ENCODE data around the gene CHCHD4. TPM values are rescaled to one million over a fixed set of nuclear protein-coding genes. Genes with fewer than 3 reads are reported as not detected.

The CHCHD4 gene
- total and polyA plus RNA-seq, 2 of the 13 experiments (the other 11 are each of a cell fraction or from before 2014, with no cell fraction given), result 15.8 to 24.1 TPM

DNA sequence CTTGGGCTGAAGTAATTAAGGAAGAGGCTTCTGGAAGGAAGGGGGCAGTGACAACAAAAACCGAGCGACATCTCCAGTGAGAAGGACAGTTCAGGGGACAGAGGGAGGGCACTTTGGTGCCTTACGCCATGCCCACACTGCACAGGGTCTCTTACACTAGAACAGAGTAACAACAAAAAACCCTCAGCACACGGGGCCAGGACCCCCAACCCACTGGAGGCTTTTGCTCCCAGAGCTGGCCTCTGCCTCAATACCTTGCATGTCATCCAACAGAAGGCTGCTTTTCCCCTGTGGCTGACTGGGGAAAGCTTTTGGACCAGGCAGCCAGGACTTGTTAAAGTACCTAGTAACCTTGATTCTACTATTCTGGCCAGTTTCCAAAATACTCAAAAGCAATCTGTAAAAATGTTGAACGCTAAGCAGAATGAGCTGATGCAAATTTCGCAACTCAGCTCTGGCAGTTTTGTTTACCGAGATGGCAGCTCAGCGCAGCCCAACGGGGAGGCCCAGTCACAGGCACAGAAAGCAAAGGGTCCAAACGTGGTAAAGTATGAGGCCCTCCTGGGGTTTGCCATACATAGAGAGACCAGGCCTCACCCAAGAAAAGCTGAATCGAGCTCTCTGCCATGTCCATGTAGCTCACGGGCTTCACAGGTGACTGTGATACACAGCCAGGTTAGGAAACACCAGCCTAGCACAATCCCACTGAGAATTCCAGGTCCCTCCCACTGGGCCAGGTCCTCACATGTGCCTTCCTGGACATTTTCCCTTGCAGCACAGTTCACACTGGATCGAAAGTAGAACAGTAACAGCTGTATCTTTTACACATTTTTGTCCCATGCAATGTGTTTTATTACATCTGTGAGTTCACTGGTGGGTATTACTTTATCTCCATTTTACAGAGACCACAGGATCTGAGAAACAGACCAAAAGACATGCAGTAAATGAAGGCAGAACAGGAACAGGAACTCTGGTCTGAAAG is 6.0 kb downstream of the CHCHD4 start (continued):
- TF ChIP-seq SNAI1 (CRISPR knock-in tag; IDR thresholded peaks at IDR 0.05; ENCODE audit: borderline replicate concordance), result no peak
- TF ChIP-seq AKAP8 (CRISPR knock-in tag; IDR thresholded peaks at IDR 0.05), result 0 out of 2 replicates have a peak, but pooled peaks have one; percentile 37
- no peak for TF ChIP-seq JUN (CRISPR knock-in tag; IDR thresholded peaks at IDR 0.05)
- TF ChIP-seq RXRA (CRISPR knock-in tag; IDR thresholded peaks at IDR 0.05), result no peak; the same call in 1 of the 2 replicates
- no peak for TF ChIP-seq ZNF180 (CRISPR knock-in tag; IDR thresholded peaks at IDR 0.05; ENCODE audit: borderline replicate concordance, low read depth)
- no peak for TF ChIP-seq SIX4 (CRISPR knock-in tag; IDR thresholded peaks at IDR 0.05)
- TF ChIP-seq NONO (IDR thresholded peaks at IDR 0.05), result no peak
- TF ChIP-seq NONO (CRISPR knock-in tag; conservative IDR thresholded peaks at IDR 0.05), result 0 out of 2 replicates have a peak, but pooled peaks have one; percentile 39
- TF ChIP-seq ZNF567 (CRISPR knock-in tag; IDR thresholded peaks at IDR 0.05; ENCODE audit: borderline replicate concordance), result no peak
- TF ChIP-seq HNRNPK (IDR thresholded peaks at IDR 0.05; ENCODE audit: low read depth, low read length, poor library complexity, severe bottlenecking), result no peak
- no peak; the same call in 1 of the 2 replicates for TF ChIP-seq ZNF280B (CRISPR knock-in tag; IDR thresholded peaks at IDR 0.05; ENCODE audit: borderline replicate concordance)
- TF ChIP-seq ZNF557 (CRISPR knock-in tag; IDR thresholded peaks at IDR 0.05), result no peak
- TF ChIP-seq ELF4 (CRISPR knock-in tag; IDR thresholded peaks at IDR 0.05; ENCODE audit: borderline replicate concordance), result no peak
- no peak for TF ChIP-seq KDM5A (IDR thresholded peaks at IDR 0.05; ENCODE audit: borderline replicate concordance, low read length)
- TF ChIP-seq HOXA3 (CRISPR knock-in tag; IDR thresholded peaks at IDR 0.05), result peak; percentile 68
- TF ChIP-seq, protein P1, sequence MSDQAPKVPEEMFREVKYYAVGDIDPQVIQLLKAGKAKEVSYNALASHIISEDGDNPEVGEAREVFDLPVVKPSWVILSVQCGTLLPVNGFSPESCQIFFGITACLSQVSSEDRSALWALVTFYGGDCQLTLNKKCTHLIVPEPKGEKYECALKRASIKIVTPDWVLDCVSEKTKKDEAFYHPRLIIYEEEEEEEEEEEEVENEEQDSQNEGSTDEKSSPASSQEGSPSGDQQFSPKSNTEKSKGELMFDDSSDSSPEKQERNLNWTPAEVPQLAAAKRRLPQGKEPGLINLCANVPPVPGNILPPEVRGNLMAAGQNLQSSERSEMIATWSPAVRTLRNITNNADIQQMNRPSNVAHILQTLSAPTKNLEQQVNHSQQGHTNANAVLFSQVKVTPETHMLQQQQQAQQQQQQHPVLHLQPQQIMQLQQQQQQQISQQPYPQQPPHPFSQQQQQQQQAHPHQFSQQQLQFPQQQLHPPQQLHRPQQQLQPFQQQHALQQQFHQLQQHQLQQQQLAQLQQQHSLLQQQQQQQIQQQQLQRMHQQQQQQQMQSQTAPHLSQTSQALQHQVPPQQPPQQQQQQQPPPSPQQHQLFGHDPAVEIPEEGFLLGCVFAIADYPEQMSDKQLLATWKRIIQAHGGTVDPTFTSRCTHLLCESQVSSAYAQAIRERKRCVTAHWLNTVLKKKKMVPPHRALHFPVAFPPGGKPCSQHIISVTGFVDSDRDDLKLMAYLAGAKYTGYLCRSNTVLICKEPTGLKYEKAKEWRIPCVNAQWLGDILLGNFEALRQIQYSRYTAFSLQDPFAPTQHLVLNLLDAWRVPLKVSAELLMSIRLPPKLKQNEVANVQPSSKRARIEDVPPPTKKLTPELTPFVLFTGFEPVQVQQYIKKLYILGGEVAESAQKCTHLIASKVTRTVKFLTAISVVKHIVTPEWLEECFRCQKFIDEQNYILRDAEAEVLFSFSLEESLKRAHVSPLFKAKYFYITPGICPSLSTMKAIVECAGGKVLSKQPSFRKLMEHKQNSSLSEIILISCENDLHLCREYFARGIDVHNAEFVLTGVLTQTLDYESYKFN (CRISPR knock-in tag; conservative IDR thresholded peaks at IDR 0.05), result peak; percentile 83
- TF ChIP-seq ZC3H13 (CRISPR knock-in tag; IDR thresholded peaks at IDR 0.05), result no peak
- no peak for TF ChIP-seq ZNF720 (CRISPR knock-in tag; IDR thresholded peaks at IDR 0.05)
- TF ChIP-seq NR2C2 (CRISPR knock-in tag; IDR thresholded peaks at IDR 0.05; ENCODE audit: borderline replicate concordance), result no peak; the same call in 1 of the 2 replicates
- TF ChIP-seq MAFF (IDR thresholded peaks at IDR 0.05; ENCODE audit: low read depth, low read length), result peak; percentile 62
- TF ChIP-seq EED (CRISPR knock-in tag; IDR thresholded peaks at IDR 0.05), result no peak
- TF ChIP-seq PCBP2 (optimal IDR thresholded peaks at IDR 0.05; ENCODE audit: low read depth, low read length, poor library complexity, severe bottlenecking), result no peak
- no peak for TF ChIP-seq ZKSCAN1 (IDR thresholded peaks at IDR 0.05; ENCODE audit: low read length)
- TF ChIP-seq, protein P2, sequence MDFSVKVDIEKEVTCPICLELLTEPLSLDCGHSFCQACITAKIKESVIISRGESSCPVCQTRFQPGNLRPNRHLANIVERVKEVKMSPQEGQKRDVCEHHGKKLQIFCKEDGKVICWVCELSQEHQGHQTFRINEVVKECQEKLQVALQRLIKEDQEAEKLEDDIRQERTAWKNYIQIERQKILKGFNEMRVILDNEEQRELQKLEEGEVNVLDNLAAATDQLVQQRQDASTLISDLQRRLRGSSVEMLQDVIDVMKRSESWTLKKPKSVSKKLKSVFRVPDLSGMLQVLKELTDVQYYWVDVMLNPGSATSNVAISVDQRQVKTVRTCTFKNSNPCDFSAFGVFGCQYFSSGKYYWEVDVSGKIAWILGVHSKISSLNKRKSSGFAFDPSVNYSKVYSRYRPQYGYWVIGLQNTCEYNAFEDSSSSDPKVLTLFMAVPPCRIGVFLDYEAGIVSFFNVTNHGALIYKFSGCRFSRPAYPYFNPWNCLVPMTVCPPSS (IDR thresholded peaks at IDR 0.05), result no peak
